Caki2 (cell line): ENCODE measurements around the gene CYBA. TPM values are rescaled to one million over a fixed set of nuclear protein-coding genes. Genes with fewer than 3 reads are reported as not detected.
"Not testable (repeated sequence)": the region's sequence is repeated elsewhere in the genome, so short reads cannot be mapped to it uniquely, and the experiment has no call there.

Experiments used
- DNase-seq: peaks from one replicate; pipeline ENCODE4 v3.0.0-alpha.2; 2015; ENCODE audit warnings: low read depth
- in situ Hi-C: cut with HindIII; loops from 2 replicates; pipeline ENCODE4 v1.10.0; 2016; ENCODE audit warnings: low sequenced_read_pairs, low pct_unique_long_range_greater_than_20kb, mixed read lengths
- total RNA-seq: library from RNA; depleted of rRNA; stranded (reverse); fragments of >200 nt; shearing (Covaris generic); gene quantifications from 2 replicates; pipeline ENCODE4 v1.2.3, GENCODE V29; 2014; ENCODE audit warnings: low replicate concordance

The CYBA gene
- total RNA-seq, 1 experiment from 2014 or later = 591 TPM

- in situ Hi-C loops = no loop called here
Observed at GRCh38 chr16:88622866-88623265, 28.0 kb downstream of the CYBA start.

GRCh38 chr16:88622125-88622524, 28.7 kb downstream of the CYBA start:
- in situ Hi-C loops = no loop called here
- no peak for DNase-seq

More at GRCh38 chr16:88622866-88623265, 28.0 kb downstream of the CYBA start:
- no peak for DNase-seq

DNA sequence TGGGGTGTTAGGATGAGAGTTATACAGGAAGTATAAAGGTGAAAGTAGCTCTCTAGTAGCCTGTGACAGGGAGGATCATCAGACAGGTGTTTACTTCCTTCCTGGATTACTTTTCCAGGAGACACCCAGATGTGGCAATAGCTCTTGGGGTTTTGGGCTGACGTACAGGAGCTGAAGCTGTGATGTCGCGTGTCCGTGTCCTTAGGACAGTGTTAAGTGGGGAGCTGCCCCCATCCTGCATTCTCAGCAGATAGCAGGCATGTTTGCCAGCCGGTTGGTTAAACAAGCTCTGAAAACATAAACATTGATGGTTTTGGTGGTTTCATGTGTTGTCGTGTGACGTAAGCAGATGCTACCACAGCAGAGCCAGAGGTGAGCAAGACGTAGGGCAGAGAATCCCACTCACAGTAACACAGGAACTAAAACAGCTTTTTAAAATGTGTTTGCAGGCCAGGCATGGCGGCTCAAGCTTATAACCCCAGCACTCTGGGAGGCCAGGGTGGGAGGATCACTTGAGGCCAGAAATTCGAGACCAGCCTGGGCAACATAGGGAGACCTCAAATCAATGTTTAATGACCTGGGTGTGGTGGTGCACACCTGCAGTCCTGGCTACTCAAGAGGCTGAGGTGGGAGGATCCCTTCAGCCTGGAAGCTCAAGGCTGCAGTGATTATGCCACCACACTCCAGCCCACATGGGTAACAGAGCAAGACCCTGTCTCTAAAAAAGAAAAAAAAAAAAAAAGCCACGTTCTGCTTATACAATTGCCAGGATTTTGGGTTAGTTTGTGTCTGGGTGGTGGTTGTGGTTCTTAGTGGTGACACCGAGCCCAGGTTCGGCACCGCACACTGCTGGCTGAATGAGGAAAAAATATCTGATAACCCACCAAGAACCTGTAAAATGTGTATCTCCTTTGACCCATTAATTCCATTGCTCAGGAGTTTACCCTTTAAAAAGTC, 30.7 kb downstream of the CYBA start:
- DNase-seq = no peak
- in situ Hi-C loops = no loop called here

- in situ Hi-C loops = no loop called here
- DNase-seq = no peak
Observed at GRCh38 chr16:88618956-88619667, 31.7 kb downstream of the CYBA start.

DNA sequence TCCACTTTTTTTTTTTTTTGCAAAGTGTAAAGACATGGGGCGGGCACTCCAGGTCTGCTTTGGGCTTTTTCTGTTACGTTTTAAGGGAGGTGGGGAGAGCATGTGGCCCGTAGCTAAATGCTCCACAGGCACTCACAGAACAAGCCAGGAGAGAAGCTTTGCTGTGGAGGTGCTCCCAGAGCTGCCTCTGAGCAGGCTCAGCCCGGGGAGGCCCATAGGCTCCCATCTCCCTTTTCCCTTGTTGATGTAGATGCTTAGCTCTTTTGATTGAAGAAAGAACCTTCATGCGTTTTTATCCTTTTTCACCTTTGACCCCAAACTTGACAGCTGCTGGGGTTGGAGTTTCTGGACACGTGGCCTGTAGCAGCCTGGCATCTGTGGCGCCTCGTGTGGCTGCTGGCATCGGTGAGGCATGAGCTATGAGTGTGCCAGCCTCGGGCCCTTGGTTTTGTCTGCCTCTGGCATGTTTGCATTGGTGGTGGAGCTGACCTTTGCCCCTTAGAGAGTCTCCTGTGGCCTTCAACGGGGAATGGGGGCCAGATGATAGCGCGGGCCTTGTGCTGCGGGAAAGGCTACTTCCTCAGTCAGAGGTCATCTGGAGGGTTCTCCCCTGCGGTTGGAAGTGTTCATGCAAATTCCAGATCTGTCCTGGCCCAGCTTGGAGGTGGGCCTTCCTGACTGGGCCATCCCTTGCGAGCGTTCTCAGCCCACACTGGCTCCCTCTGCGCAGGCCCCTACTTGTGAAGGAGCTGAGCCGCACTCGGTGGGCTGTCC, 32.5 kb downstream of the CYBA start:
- no peak for DNase-seq
- in situ Hi-C loops = no loop called here

DNA sequence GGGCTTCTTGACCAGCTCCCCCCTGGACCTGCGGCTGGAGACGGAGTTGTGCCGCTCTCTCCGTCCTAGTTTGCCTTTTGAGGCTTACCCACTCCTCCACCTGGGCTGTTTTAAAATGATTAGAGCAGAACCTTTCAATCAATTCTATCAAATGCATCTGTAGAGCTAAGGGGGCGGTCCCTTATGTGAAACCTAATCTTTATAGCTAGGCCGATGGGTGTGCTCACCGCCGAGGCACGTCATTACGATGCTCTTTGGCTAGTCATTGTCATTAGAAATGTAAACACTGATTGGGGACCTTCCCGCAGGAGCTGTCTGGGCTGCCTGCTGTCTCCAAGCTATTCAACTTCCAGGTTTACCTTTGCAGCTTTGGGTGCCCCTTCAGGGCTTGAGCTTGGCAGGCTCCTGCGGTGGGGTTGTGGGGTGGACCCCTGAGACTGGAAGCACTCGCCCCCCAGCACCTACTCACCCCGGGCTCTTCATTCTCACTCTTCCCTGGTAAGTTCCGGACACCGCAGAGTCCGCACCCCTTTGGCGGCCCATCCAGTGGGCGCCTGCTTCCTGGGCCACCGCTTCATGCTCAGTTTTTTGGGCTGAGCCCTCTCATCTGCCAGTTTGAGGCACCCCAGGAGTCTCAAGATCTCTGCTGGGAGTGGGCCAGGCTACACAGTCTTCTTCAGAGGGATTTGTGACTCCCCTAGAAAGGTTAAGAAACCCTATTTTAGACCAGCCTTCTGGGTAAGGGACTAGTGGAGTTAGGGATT, 33.4 kb downstream of the CYBA start:
- DNase-seq = no peak
- in situ Hi-C loops = no loop called here

GRCh38 chr16:88616736-88617135, 34.1 kb downstream of the CYBA start:
- in situ Hi-C loops = no loop called here
- no peak for DNase-seq

- in situ Hi-C loops = no loop called here
- DNase-seq = no peak
Observed at GRCh38 chr16:88616320-88616719, 34.5 kb downstream of the CYBA start.

- no peak for DNase-seq
- in situ Hi-C loops = no loop called here
Observed at GRCh38 chr16:88614818-88615580, 35.9 kb downstream of the CYBA start.

DNA sequence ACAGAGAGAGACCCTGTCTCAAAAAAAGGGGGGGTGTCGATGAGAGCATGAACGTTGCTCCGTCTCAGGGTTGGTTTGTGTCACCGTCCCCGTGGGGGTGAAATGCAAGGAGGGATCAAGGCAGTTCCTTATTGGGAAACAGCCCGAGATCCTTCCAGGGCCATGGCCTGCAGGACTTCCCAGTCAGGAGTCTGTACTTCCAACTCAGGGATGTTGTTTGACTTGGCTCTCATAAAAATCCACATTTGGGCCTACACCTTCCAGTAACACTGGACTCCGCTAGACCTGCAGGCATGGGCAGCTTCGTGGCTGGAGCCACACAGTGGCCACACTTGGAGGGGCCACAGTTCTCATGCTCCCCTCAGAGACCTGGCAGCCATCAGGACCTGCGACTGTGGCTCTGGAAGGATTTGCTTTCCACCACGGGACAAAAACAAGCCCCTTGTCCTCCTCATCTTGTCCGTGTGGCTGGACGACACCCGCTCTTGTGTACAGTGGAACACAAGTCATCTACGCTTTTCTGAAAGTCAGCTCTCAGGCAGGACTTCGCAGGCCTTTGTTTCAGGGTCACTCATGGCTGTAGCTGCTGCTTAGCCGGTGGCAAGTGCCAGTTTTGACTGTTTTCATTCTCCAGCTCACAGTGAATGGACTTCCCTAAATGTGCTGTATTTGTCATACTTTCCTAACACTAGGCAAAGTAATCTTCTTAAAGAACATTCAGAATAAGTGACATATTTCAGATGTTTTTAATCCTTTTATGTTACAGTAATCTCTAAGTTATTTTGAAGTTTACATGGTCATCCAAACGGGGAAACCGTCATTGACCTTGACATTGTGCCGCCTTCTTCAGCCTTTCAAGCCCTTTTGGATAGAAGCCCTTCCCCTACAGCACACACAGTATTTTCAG, 36.7 kb downstream of the CYBA start:
- no peak for DNase-seq
- in situ Hi-C loops = no loop called here

DNA sequence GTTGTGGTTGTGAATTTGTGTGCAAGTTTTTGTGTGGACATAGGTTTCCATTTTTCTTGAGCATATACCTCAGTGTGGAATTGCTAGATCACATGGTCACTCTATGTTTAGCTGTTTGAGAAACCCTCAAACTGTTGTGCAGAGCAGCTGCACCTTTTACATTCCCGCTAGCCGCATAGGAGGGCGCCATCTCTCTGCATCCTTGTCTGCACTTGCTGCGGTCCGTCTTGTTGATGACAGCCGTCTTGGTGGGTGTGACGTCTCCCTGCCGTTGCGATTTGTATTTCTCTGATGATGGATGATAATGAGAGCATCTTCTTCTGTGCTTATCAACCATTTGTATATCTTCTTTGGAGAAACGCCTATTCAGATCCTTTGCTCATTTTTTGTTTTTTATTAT, 37.6 kb downstream of the CYBA start:
- in situ Hi-C loops = no loop called here
- DNase-seq = no peak

DNA sequence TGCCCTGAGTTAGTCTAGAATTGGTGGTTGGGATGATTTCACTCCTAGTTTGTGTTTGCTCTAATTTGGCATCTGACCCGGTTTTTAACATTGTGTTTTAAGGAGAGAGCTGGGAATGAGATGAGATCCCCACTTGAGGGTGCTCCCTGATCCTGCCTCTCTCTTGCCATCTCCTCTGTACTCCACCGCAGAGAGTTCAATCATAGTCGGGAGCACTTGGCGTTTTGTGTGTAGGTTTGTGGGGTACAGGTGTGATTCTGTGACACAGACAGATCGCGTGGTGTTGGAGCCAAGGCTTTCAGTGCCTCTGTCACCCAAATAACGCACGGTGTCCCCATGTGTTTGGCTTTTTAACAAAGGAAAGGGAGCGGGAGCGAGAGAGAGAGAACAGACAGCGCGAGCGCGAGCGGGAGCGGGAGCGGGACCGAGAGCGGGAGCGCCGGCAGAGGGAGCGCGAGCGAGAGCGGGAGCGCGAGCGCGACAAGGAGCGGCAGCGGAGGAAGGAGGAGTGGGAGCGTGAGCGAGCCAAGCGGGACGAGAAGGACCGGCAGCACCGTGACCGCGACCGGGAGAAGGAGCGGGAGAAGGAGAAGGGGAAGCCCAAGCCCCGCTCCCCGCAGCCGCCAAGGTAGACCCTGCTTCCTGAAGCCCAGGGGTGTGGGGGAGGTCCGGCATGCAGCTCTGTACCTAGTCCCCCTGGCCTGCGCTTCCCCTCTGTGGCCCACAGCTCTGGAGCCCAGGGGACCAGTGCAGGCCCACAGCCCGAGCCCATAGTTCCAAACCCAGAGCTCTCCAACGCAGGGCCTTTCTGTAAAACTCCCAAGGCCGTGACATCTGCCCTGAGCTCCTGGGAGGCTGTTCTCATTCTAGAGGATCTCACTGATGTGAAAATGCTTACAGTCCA, 39.7 kb downstream of the CYBA start:
- in situ Hi-C loops = no loop called here
- no peak for DNase-seq

DNA sequence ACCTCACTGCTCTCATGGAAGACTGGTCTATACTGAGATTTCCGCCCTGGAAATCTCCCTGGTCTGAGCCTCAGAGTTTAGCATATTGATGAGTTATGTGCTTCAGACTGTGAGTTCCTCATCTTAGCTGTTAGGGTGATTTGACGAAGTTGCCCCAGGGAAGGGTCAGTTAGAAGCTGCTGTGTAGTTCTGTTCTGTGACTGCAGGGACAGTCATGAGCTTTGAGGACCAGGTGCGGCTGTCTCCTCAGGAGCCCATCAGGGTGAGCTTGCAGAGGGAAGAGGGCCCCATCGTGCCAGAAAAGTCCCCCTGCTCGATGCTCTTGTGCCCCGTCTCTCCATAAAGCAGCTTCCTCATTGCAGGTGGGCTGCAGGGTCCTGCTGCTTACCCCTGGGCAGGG, 40.8 kb downstream of the CYBA start:
- no peak for DNase-seq
- in situ Hi-C loops = no loop called here

- in situ Hi-C loops, DNase-seq: not testable (repeated sequence)
Observed at GRCh38 chr16:88609426-88609825, 41.4 kb downstream of the CYBA start.

DNA sequence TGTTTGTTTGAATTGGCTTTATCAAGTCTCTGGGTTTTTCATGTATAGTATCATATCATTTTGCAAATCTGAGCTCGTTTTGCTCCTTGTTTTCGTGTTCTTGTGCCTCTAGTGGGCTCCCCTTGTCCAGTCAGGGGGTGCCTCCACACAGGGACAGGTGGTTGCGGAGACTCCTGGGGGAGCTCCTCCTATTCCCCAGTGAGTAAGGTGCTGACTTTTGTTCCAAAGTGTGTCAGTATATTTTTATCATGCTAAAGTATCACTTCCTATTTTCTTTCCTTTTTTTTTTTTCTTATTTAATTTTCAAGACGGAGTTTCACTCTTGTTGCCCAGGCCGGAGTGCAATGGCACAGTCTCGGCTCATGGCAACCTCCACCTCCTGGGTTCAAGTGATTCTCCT, 42.8 kb downstream of the CYBA start:
- DNase-seq = no peak
- in situ Hi-C loops = no loop called here
